DND-41 (cell line): Measurements from ENCODE around the gene EMP2.

Source experiments
- ATAC-seq: fragments of 200-7000 bp; cut with Tn5 transposase; 3 replicates; pipeline ENCODE4 v1.9.1; 2021; ENCODE audit warnings: low read depth; ENCODE audit not compliant: insufficient read depth
- DNase-seq: peaks from one replicate; pipeline ENCODE4 v3.0.0-alpha.2; 2020
- H2AFZ ChIP-seq: 2 replicates; pipeline ENCODE4 v1.6.0; 2012; ENCODE audit warnings: low read depth, low read length
- H3K27ac ChIP-seq: 2 replicates; pipeline ENCODE4 v1.5.1; 2012; ENCODE audit warnings: low read length, inconsistent platforms
- H3K27me3 ChIP-seq: fragments of 200-600 bp; sonication (generic); 2 replicates; pipeline ENCODE4 v1.6.0; 2012; ENCODE audit warnings: low read length, mild to moderate bottlenecking, inconsistent platforms; ENCODE audit not compliant: insufficient read depth, poor library complexity
- H3K36me3 ChIP-seq: 2 replicates; pipeline ENCODE4 v1.5.1; 2012; ENCODE audit warnings: low read length, inconsistent platforms; ENCODE audit not compliant: insufficient read depth
- H3K4me1 ChIP-seq: 2 replicates; pipeline ENCODE4 v1.5.1; 2012; ENCODE audit warnings: mild to moderate bottlenecking, low read length; ENCODE audit not compliant: insufficient read depth
- H3K4me2 ChIP-seq: 2 replicates; pipeline ENCODE4 v1.6.0; 2012; ENCODE audit warnings: mild to moderate bottlenecking, moderate library complexity, low read length, inconsistent platforms; ENCODE audit not compliant: insufficient read depth
- H3K4me3 ChIP-seq, 2 experiments: fragments of 200-600 bp in 1 of 2; shearing (Covaris generic) in 1 of 2; 2 replicates each; pipeline ENCODE4 v1.5.1; 2012 to 2016; ENCODE audit warnings: inconsistent platforms in 2 of 2, low read length in 2 of 2, mild to moderate bottlenecking in 2 of 2, low read depth in 1 of 2, moderate library complexity in 1 of 2
- H3K79me2 ChIP-seq: 2 replicates; pipeline ENCODE4 v1.6.0; 2012; ENCODE audit warnings: low read length, inconsistent platforms; ENCODE audit not compliant: insufficient read depth
- H3K9ac ChIP-seq: 2 replicates; pipeline ENCODE4 v1.6.0; 2012; ENCODE audit warnings: low read depth, mild to moderate bottlenecking, inconsistent platforms, low read length, moderate library complexity
- H3K9me3 ChIP-seq: 2 replicates; pipeline ENCODE4 v1.5.1; 2012; ENCODE audit warnings: low read length, moderate library complexity, mild to moderate bottlenecking, inconsistent platforms; ENCODE audit not compliant: insufficient read depth, severe bottlenecking
- H4K20me1 ChIP-seq: 2 replicates; pipeline ENCODE4 v1.6.0; 2012; ENCODE audit warnings: low read length; ENCODE audit not compliant: insufficient read depth
- CTCF ChIP-seq: IDR thresholded peaks from 2 replicates; pipeline ENCODE4 v1.5.1; 2012; ENCODE audit warnings: borderline replicate concordance, low read length, moderate library complexity, mild to moderate bottlenecking; ENCODE audit not compliant: poor library complexity, severe bottlenecking; ENCODE audit errors: extremely low read depth
- EZH2 ChIP-seq: IDR thresholded peaks from 3 replicates; pipeline ENCODE4 v1.6.1; 2012; ENCODE audit warnings: borderline replicate concordance, low read depth, mild to moderate bottlenecking, moderate library complexity, low read length, inconsistent platforms; ENCODE audit not compliant: severe bottlenecking

Gene EMP2

GRCh38 chr16:10495031-10495345, 85.4 kb downstream of the EMP2 start:
- no peaks in the 10 kb centered on the region for H3K27me3 ChIP-seq
- no peaks in the 10 kb centered on the region for H3K4me1 ChIP-seq
- no peak overlapping the region for H3K4me2 ChIP-seq
- no peaks in the 10 kb centered on the region for H4K20me1 ChIP-seq
- ATAC-seq (no peak), DNase-seq (no peak)
- no peaks in the 10 kb centered on the region for H3K79me2 ChIP-seq
- H3K4me3 ChIP-seq: no peak overlapping the region
- no peak overlapping the region for H2AFZ ChIP-seq
- H3K9me3 ChIP-seq: peaks cover 13% of the 10 kb centered on the region
- H3K27ac ChIP-seq: no peak overlapping the region
- H3K9ac ChIP-seq: no peak overlapping the region
- no peaks in the 10 kb centered on the region for H3K36me3 ChIP-seq
- TF ChIP-seq CTCF (no peak), EZH2 (no peak)

- Histone ChIP-seq H3K79me2 (no peaks in the 10 kb centered on the region), H3K4me2 (no peak overlapping the region), H3K4me3 (no peak overlapping the region), H3K27me3 (no peaks in the 10 kb centered on the region), H3K9me3 (peaks cover 13% of the 10 kb centered on the region), H2AFZ (no peak overlapping the region), H3K4me1 (no peaks in the 10 kb centered on the region), H4K20me1 (no peaks in the 10 kb centered on the region), H3K27ac (no peak overlapping the region), H3K9ac (no peak overlapping the region), H3K36me3 (no peaks in the 10 kb centered on the region)
- DNase-seq (no peak), ATAC-seq (no peak)
- TF ChIP-seq CTCF: no peak
- TF ChIP-seq EZH2: no peak
These were observed 85.9 kb downstream of the EMP2 start for GRCh38 chr16:10494343-10495030.

- no peaks in the 10 kb centered on the region for H3K36me3 ChIP-seq
- DNase-seq: no peak
- no peaks in the 10 kb centered on the region for H3K79me2 ChIP-seq
- no peaks in the 10 kb centered on the region for H3K27me3 ChIP-seq
- no peak for ATAC-seq
- no peak overlapping the region for H3K27ac ChIP-seq
- no peaks in the 10 kb centered on the region for H4K20me1 ChIP-seq
- H3K4me1 ChIP-seq: no peaks in the 10 kb centered on the region
- no peak overlapping the region for H3K4me2 ChIP-seq
- peaks cover 13% of the 10 kb centered on the region for H3K9me3 ChIP-seq
- H3K9ac ChIP-seq: no peak overlapping the region
- H3K4me3 ChIP-seq: no peak overlapping the region
- no peak overlapping the region for H2AFZ ChIP-seq
- TF ChIP-seq CTCF (no peak), EZH2 (no peak)
These were observed 87.1 kb downstream of the EMP2 start for GRCh38 chr16:10493276-10493675.
